NCI-H510A (cell line): ENCODE measurements around the gene JAZF1.

Experiments
- DNase-seq: peaks from one replicate; lab custom pipeline; 2025; lab: John Stamatoyannopoulos, UW

Gene JAZF1

GRCh38 chr7:28165961-28166955, 14.3 kb downstream of the JAZF1 start:
- no peak for DNase-seq

GRCh38 chr7:28165261-28165660, 15.3 kb downstream of the JAZF1 start:
- no peak for DNase-seq

- DNase-seq = no peak
Observed at GRCh38 chr7:28163949-28164348, 16.6 kb downstream of the JAZF1 start.

- DNase-seq = no peak
Observed at GRCh38 chr7:28161331-28161730, 19.3 kb downstream of the JAZF1 start.

- no peak for DNase-seq
Observed at GRCh38 chr7:28160551-28160991, 20.0 kb downstream of the JAZF1 start.

- no peak for DNase-seq
Observed at GRCh38 chr7:28157831-28158416, 22.7 kb downstream of the JAZF1 start.

- no peak for DNase-seq
Observed at GRCh38 chr7:28157076-28157745, 23.4 kb downstream of the JAZF1 start.

GRCh38 chr7:28156401-28156800, 24.2 kb downstream of the JAZF1 start:
- DNase-seq = no peak

- no peak for DNase-seq
Observed at GRCh38 chr7:28155964-28156363, 24.6 kb downstream of the JAZF1 start.

GRCh38 chr7:28155019-28155660, 25.5 kb downstream of the JAZF1 start:
- DNase-seq = no peak

- no peak for DNase-seq
Observed at GRCh38 chr7:28152594-28152993, 28.0 kb downstream of the JAZF1 start.

GRCh38 chr7:28151965-28152364, 28.6 kb downstream of the JAZF1 start:
- DNase-seq = no peak

- DNase-seq = no peak
Observed at GRCh38 chr7:28149291-28150101, 31.1 kb downstream of the JAZF1 start.

- no peak for DNase-seq
Observed at GRCh38 chr7:28145931-28146330, 34.7 kb downstream of the JAZF1 start.

- no peak for DNase-seq
Observed at GRCh38 chr7:28145090-28145626, 35.4 kb downstream of the JAZF1 start.

GRCh38 chr7:28144266-28144665, 36.3 kb downstream of the JAZF1 start:
- no peak for DNase-seq

- DNase-seq = no peak
Observed at GRCh38 chr7:28142650-28143049, 37.9 kb downstream of the JAZF1 start.

GRCh38 chr7:28140979-28141378, 39.6 kb downstream of the JAZF1 start:
- no peak for DNase-seq

- no peak for DNase-seq
Observed at GRCh38 chr7:28138837-28139236, 41.8 kb downstream of the JAZF1 start.

- DNase-seq = no peak
Observed at GRCh38 chr7:28137463-28137862, 43.1 kb downstream of the JAZF1 start.

GRCh38 chr7:28136885-28137284, 43.7 kb downstream of the JAZF1 start:
- DNase-seq = no peak
